ENCODE data around the gene OSBPL10. TPM values are rescaled to one million over a fixed set of nuclear protein-coding genes. Genes with fewer than 3 reads are reported as not detected.

OSBPL10 gene
- total and polyA plus RNA-seq, 7 donors: 0.75 to 4.6 (median 2.3) TPM

DNA sequence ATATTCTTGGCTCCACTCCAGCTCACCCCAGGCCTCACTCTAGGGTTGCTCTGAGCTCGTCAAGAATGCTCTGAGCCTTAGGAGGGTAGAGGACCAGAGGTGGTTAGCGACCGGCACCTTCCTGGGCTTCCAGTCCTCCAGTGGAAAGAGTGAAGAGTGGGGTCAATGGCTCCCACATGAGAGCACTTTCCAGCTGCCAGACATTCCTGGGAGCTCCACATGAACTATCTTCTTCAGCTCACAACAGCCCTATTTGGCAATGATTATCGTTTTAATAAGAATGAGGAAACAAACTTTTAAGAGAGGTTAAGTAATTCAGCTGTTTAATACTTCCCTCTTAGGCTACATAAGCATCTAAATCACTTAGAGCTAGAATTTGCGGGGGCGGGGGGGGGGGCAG is 309.1 kb downstream of the OSBPL10 start:
- no peaks in the 10 kb centered on the region for H3K9me3 ChIP-seq
- no peaks in the 10 kb centered on the region for H3K27me3 ChIP-seq (ENCODE audit: insufficient read depth in 3 of 3, low read length in 2 of 3)
- no peaks in the 10 kb centered on the region for H3K36me3 ChIP-seq (ENCODE audit: insufficient read depth in 1 of 2, low read depth in 1 of 2)
- 61 to 72% (median 65%) methylated on average over 5 to 6 of the region's 6 CpGs for WGBS, 3 donors
- H3K4me1 ChIP-seq: no peaks in the 10 kb centered on the region
- ATAC-seq (no peak), DNase-seq (no peak)
- H3K27ac ChIP-seq: no peak overlapping the region
- TF ChIP-seq, protein P1, sequence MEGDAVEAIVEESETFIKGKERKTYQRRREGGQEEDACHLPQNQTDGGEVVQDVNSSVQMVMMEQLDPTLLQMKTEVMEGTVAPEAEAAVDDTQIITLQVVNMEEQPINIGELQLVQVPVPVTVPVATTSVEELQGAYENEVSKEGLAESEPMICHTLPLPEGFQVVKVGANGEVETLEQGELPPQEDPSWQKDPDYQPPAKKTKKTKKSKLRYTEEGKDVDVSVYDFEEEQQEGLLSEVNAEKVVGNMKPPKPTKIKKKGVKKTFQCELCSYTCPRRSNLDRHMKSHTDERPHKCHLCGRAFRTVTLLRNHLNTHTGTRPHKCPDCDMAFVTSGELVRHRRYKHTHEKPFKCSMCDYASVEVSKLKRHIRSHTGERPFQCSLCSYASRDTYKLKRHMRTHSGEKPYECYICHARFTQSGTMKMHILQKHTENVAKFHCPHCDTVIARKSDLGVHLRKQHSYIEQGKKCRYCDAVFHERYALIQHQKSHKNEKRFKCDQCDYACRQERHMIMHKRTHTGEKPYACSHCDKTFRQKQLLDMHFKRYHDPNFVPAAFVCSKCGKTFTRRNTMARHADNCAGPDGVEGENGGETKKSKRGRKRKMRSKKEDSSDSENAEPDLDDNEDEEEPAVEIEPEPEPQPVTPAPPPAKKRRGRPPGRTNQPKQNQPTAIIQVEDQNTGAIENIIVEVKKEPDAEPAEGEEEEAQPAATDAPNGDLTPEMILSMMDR (IDR thresholded peaks at IDR 0.05): no peak
- no peak overlapping the region for H3K4me3 ChIP-seq
- intact Hi-C loops (cut with DNase I): no loop called here

DNA sequence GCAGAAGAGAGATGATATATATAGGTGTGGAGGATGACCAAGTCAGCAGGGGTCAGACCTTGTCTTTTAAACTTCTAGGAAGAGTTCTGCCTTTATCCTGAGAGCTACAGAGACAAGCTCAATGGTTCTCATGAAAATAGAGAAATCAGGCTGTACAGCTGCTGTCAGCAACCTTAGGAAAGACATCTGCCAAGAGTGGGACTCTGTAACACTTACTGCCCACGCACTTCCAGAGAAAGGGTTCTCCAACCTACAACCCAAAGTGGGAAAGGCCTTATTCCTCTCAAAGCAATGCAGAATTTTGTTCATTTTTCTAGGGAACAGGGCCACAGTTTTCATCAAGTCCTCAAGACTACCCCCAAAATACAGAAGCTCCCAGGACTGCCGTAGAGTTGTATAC is 309.6 kb downstream of the OSBPL10 start:
- no peaks in the 10 kb centered on the region for H3K4me1 ChIP-seq
- H3K36me3 ChIP-seq (ENCODE audit: insufficient read depth in 1 of 2, low read depth in 1 of 2): no peaks in the 10 kb centered on the region
- TF ChIP-seq, protein P1 (IDR thresholded peaks at IDR 0.05): no peak
- no peak overlapping the region for H3K27ac ChIP-seq
- H3K4me3 ChIP-seq: no peak overlapping the region
- intact Hi-C loops (cut with DNase I): no loop called here
- no peaks in the 10 kb centered on the region for H3K27me3 ChIP-seq (ENCODE audit: insufficient read depth in 3 of 3, low read length in 2 of 3)
- ATAC-seq (no peak), DNase-seq (no peak)
- no peaks in the 10 kb centered on the region for H3K9me3 ChIP-seq
- 94 to 96% (median 94%) methylated on average over 2 of the region's 2 CpGs for WGBS, 3 donors

DNA sequence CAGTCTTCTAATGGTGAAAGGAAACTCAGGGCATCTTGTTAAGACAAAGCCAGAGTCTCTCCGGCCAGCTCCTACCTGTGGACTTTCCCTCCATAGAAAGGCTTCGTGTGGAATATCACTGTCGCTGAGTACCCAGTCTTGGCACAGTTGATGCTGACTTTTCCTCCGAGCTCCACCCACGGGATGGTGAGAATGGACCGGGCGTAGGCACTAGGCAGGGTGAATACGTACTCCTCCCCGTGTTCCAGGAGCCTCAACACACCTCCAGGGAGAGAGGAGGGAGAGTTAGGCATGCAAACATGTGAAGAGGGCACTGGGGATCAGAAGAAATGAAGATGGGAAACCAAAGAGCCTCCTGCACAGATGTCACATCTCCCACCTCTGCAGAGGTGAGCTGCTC is 310.3 kb downstream of the OSBPL10 start:
- intact Hi-C loops (cut with DNase I): no loop called here
- WGBS, 3 donors: 85 to 88% (median 87%) methylated on average over 9 of the region's 9 CpGs
- DNase-seq (no peak), ATAC-seq (no peak)
- Histone ChIP-seq H3K9me3 (no peaks in the 10 kb centered on the region), H3K4me3 (no peak overlapping the region), H3K27ac (no peak overlapping the region), H3K36me3 (ENCODE audit: insufficient read depth in 1 of 2, low read depth in 1 of 2) (no peaks in the 10 kb centered on the region), H3K4me1 (no peaks in the 10 kb centered on the region), H3K27me3 (ENCODE audit: insufficient read depth in 3 of 3, low read length in 2 of 3) (no peaks in the 10 kb centered on the region)
- TF ChIP-seq, protein P1 (IDR thresholded peaks at IDR 0.05): no peak

DNA sequence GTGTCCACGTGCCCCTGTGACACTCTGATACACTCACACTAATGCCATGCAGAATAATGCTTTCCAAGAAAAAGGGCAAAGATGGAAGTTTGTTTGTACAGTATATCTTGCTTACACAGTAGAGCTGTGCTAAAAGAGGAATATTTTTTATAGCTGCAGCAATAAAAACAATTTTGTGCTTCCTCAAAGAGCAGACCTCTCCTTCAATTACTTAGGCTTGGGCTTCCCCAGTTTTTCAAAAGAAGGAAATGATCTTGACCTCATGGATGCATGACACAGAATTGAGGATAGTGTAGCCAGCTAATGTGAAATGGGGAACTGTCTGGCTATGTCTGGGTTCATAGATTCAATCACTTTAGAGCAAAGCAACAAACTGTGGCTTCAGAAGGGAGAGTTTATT is 310.9 kb downstream of the OSBPL10 start:
- no peaks in the 10 kb centered on the region for H3K4me1 ChIP-seq
- H3K36me3 ChIP-seq (ENCODE audit: insufficient read depth in 1 of 2, low read depth in 1 of 2): no peaks in the 10 kb centered on the region
- intact Hi-C loops (cut with DNase I): no loop called here
- no peak overlapping the region for H3K27ac ChIP-seq
- TF ChIP-seq, protein P1 (IDR thresholded peaks at IDR 0.05): no peak
- H3K9me3 ChIP-seq: no peaks in the 10 kb centered on the region
- WGBS, 3 donors: 70 to 79% (median 76%) methylated on average over 1 of the region's 1 CpG
- H3K27me3 ChIP-seq (ENCODE audit: insufficient read depth in 3 of 3, low read length in 2 of 3): no peaks in the 10 kb centered on the region
- no peak for ATAC-seq
- no peak for DNase-seq
- H3K4me3 ChIP-seq: no peak overlapping the region

DNA sequence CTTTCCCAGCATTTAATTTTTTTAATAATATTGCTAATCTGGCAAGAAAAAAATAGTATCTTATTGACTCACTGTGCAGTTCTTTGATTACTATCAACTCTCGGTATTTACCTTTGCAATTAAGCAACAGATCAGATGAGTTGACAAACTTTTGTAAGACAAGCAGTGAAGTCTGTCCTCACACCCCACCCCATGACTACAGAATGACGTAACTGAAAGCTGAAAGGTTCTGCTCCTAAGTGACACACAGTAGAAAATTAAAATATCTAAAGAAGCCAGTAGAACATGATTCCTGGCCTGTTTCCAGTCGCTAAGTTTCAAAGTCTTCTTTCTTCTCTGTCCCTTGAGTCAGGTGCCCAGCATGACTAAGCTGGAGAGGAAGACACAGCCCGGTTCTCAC is 312.8 kb downstream of the OSBPL10 start:
- Histone ChIP-seq H3K36me3 (ENCODE audit: insufficient read depth in 1 of 2, low read depth in 1 of 2) (no peaks in the 10 kb centered on the region), H3K4me1 (no peaks in the 10 kb centered on the region), H3K9me3 (no peaks in the 10 kb centered on the region), H3K4me3 (no peak overlapping the region), H3K27ac (no peak overlapping the region), H3K27me3 (ENCODE audit: insufficient read depth in 3 of 3, low read length in 2 of 3) (no peaks in the 10 kb centered on the region)
- TF ChIP-seq, protein P1 (IDR thresholded peaks at IDR 0.05): no peak
- WGBS, 3 donors: 92 to 97% (median 94%) methylated on average over 4 of the region's 4 CpGs
- DNase-seq: no peak
- no peak for ATAC-seq
- intact Hi-C loops (cut with DNase I): no loop called here

Measured in psoas muscle (tissue), 8 donors.